K562 (cell line): ENCODE results near the gene WBP1L. TPM values are rescaled to one million over a fixed set of nuclear protein-coding genes. Genes with fewer than 3 reads are reported as not detected.
A peak's percentile ranks its signal among the peaks of the same experiment; 100 is the strongest.

Experiments
- ATAC-seq: fragments of 200-7000 bp; cut with Tn5 transposase; 3 replicates; pipeline ENCODE4 v1.9.1; 2020; ENCODE audit warnings: moderate library complexity
- BruUV-seq: library from RNA; stranded (reverse); fragments of 400-500 nt; replicated peaks from 2 replicates; lab custom pipeline; 2021; lab: Mats Ljungman, UMichigan
- CTCF ChIA-PET: fragments of 300-600 bp; formaldehyde crosslinking; extraction: SDS; loops from one replicate; lab custom pipeline; 2021; ENCODE audit warnings: low intra/inter-chr PET ratio; lab: Yijun Ruan, JAX
- POLR2A ChIA-PET: fragments of 300-600, 350-650 bp; sonication (Branson Sonifier 250); formaldehyde crosslinking; extraction: SDS; loops from one replicate; lab custom pipeline; 2021; ENCODE audit warnings: antibody characterized with exemption, inconsistent platforms; lab: Yijun Ruan, JAX
- DNase-seq, 4 experiments: peaks; one replicate each; pipeline versions ENCODE4 v3.0.0 to v3.0.0-alpha.2; 2011 to 2018; ENCODE audit warnings: low spot score in 3 of 4, mixed read lengths in 3 of 4; ENCODE audit errors: extremely low read depth in 1 of 4
- FAIRE-seq: peaks from 2 replicates; lab custom pipeline; 2011; peaks lifted over from hg19 to GRCh38; lab: Jason Lieb, UNC
- H2AFZ ChIP-seq: 2 replicates; pipeline ENCODE4 v1.6.0; 2011; ENCODE audit warnings: low read depth, low read length, control low read depth, inconsistent platforms
- H3K27ac ChIP-seq: fragments of 200-600 bp; 3 replicates; pipeline ENCODE4 v1.8.0; 2011; ENCODE audit warnings: low read depth, mild to moderate bottlenecking, control low read depth, inconsistent platforms, low read length, moderate library complexity, mixed read lengths; ENCODE audit errors: extremely low read depth
- H3K27me3 ChIP-seq, 2 experiments: fragments of 300-600 bp in 1 of 2; 2 replicates in 1 of 2; 3 replicates in 1 of 2; pipeline versions ENCODE4 v1.6.0 to v1.8.0; 2011; ENCODE audit warnings: inconsistent platforms in 2 of 2, low read length in 2 of 2, mild to moderate bottlenecking in 1 of 2, mixed read lengths in 1 of 2, moderate library complexity in 1 of 2; ENCODE audit not compliant: control insufficient read depth in 2 of 2, insufficient read depth in 2 of 2
- H3K36me3 ChIP-seq: fragments of 300-600 bp; 3 replicates; pipeline ENCODE4 v1.8.0; 2011; ENCODE audit warnings: mild to moderate bottlenecking, low read length, inconsistent platforms; ENCODE audit not compliant: control insufficient read depth, insufficient read depth
- H3K4me1 ChIP-seq, 2 experiments: fragments of 200-600 bp in 1 of 2; replicated peaks in 1 of 2; 2 replicates in 1 of 2; 3 replicates in 1 of 2; pipeline versions ENCODE4 v1.5.1 to v1.8.0; 2011; ENCODE audit warnings: inconsistent platforms in 2 of 2, low read length in 2 of 2, mild to moderate bottlenecking in 1 of 2, mixed read lengths in 1 of 2, moderate library complexity in 1 of 2; ENCODE audit not compliant: control insufficient read depth in 2 of 2, insufficient read depth in 2 of 2
- H3K4me2 ChIP-seq: 2 replicates; pipeline ENCODE4 v1.6.1; 2011; ENCODE audit warnings: low read length, control low read depth, inconsistent platforms, mixed read lengths; ENCODE audit not compliant: insufficient read depth
- H3K4me3 ChIP-seq: fragments of 200-600 bp; sonication (generic), shearing (Covaris generic); 2 replicates; pipeline ENCODE4 v1.5.1; 2016; ENCODE audit warnings: control low read depth, inconsistent platforms
- H3K79me2 ChIP-seq: fragments of 200-600 bp; 3 replicates; pipeline ENCODE4 v1.8.0; 2011; ENCODE audit warnings: low read length, inconsistent platforms; ENCODE audit not compliant: control insufficient read depth, insufficient read depth
- H3K9ac ChIP-seq, 2 experiments: 2 replicates each; pipeline versions ENCODE4 v1.6.0 to v1.6.1; 2011; ENCODE audit warnings: low read depth in 2 of 2, low read length in 2 of 2, control low read depth in 1 of 2, inconsistent platforms in 1 of 2, mild to moderate bottlenecking in 1 of 2, mixed read lengths in 1 of 2; ENCODE audit not compliant: insufficient read depth in 1 of 2
- H3K9me1 ChIP-seq: one replicate; pipeline ENCODE4 v1.6.0; 2011; ENCODE audit warnings: inconsistent platforms, mild to moderate bottlenecking, low read length, moderate library complexity; ENCODE audit not compliant: control insufficient read depth, insufficient read depth
- H3K9me3 ChIP-seq: replicated peaks from 2 replicates; pipeline ENCODE4 v1.5.1; 2011; ENCODE audit warnings: low read depth, low read length, inconsistent platforms; ENCODE audit not compliant: control insufficient read depth, insufficient read depth
- H4K20me1 ChIP-seq: replicated peaks from 2 replicates; pipeline ENCODE4 v1.6.1; 2011; ENCODE audit warnings: low read length, inconsistent platforms, mixed read lengths; ENCODE audit not compliant: control insufficient read depth, insufficient read depth
- CEBPG ChIP-seq, 3 experiments: fragments of 200-800 bp in 1 of 3; sonication (Bioruptor generic) in 1 of 3; sonication (generic) in 1 of 3; formaldehyde crosslinking in 1 of 3; IDR thresholded peaks in 2 of 3; conservative IDR thresholded peaks in 1 of 3; 2 replicates each; pipeline versions ENCODE4 v1.6.1 to v1.8.0; 2016 to 2022; ENCODE audit warnings: missing compliant biosample characterization in 2 of 3, missing genetic modification characterization in 2 of 3, mild to moderate bottlenecking in 1 of 3, missing genetic modification reagents in 1 of 3
- CTBP1 ChIP-seq: fragments of 450-650 bp; IDR thresholded peaks from 2 replicates; pipeline ENCODE4 v1.6.1; 2016; ENCODE audit warnings: borderline replicate concordance
- DPF2 ChIP-seq: fragments of 450-650 bp; IDR thresholded peaks from 2 replicates; pipeline ENCODE4 v1.6.1; 2016
- HDAC2 ChIP-seq: fragments of 450-650 bp; IDR thresholded peaks from 2 replicates; pipeline ENCODE4 v1.6.1; 2016; ENCODE audit warnings: mild to moderate bottlenecking
- HDAC3 ChIP-seq: fragments of 450-650 bp; IDR thresholded peaks from 2 replicates; pipeline ENCODE4 v1.6.1; 2018; ENCODE audit warnings: borderline replicate concordance, mild to moderate bottlenecking, moderate library complexity; ENCODE audit not compliant: partially characterized antibody
- ILF3 ChIP-seq: fragments of 450-650 bp; IDR thresholded peaks from 2 replicates; pipeline ENCODE4 v1.6.1; 2018; ENCODE audit warnings: antibody characterized with exemption, mild to moderate bottlenecking, moderate library complexity, borderline replicate concordance
- JUND ChIP-seq, 2 experiments: IDR thresholded peaks; 2 replicates in 1 of 2; 3 replicates in 1 of 2; pipeline ENCODE4 v1.6.1; 2011; ENCODE audit warnings: borderline replicate concordance in 2 of 2, low read depth in 2 of 2, low read length in 2 of 2, improper control_type of control experiment in 1 of 2, missing biosample characterization in 1 of 2, missing genetic modification characterization in 1 of 2, missing genetic modification reagents in 1 of 2
- L3MBTL2 ChIP-seq: fragments of 450-650 bp; IDR thresholded peaks from 2 replicates; pipeline ENCODE4 v1.6.1; 2016; ENCODE audit warnings: mild to moderate bottlenecking, moderate library complexity
- LEF1 ChIP-seq: fragments of 450-650 bp; IDR thresholded peaks from 2 replicates; pipeline ENCODE4 v1.6.1; 2016; ENCODE audit warnings: mild to moderate bottlenecking
- MAZ ChIP-seq, 2 experiments: fragments of 450-650 bp in 1 of 2; sonication (generic) in 1 of 2; formaldehyde crosslinking; IDR thresholded peaks in 1 of 2; conservative IDR thresholded peaks in 1 of 2; 2 replicates each; pipeline versions ENCODE4 v1.4.0 to v1.5.0; 2020; ENCODE audit warnings: mild to moderate bottlenecking in 1 of 2, missing genetic modification reagents in 1 of 2
- RCOR1 ChIP-seq, 2 experiments: IDR thresholded peaks; 2 replicates each; pipeline ENCODE4 v1.6.1; 2012; ENCODE audit warnings: low read depth in 2 of 2, low read length in 2 of 2, borderline replicate concordance in 1 of 2, improper control_type of control experiment in 1 of 2
- SMARCA4 ChIP-seq: fragments of 450-650 bp; IDR thresholded peaks from 2 replicates; pipeline ENCODE4 v1.6.1; 2016
- SREBF2 ChIP-seq: sonication (generic); formaldehyde crosslinking; IDR thresholded peaks from 2 replicates; pipeline ENCODE4 v1.4.0; 2020; ENCODE audit warnings: mild to moderate bottlenecking, missing genetic modification reagents
- TARDBP ChIP-seq: fragments of 450-650 bp; IDR thresholded peaks from 2 replicates; pipeline ENCODE4 v1.6.1; 2016
- WGBS: fragments of 100-300 bp; shearing (Covaris generic); methylation state at CpG from one replicate; pipeline ENCODE4 v1.1.6; 2016; ENCODE audit warnings: low coverage, mixed read lengths; ENCODE audit not compliant: insufficient coverage; ENCODE audit errors: missing lambda C conversion rate; 5-methylcytosine and 5-hydroxymethylcytosine counted together
- in situ Hi-C: fragments of 300-500 bp; cut with MboI; formaldehyde crosslinking; loops from 4 replicates; pipeline ENCODE4 v1.15.0; 2018; ENCODE audit warnings: inconsistent platforms, mixed read lengths
- intact Hi-C: fragments of 100-400 bp; cut with micrococcal nuclease; formaldehyde crosslinking; loops from 2 replicates; pipeline ENCODE4 v1.14.2; 2022
- polyA plus RNA-seq, 8 experiments: library from polyadenylated mRNA; depleted of rRNA in 4 of 8; stranded (reverse) in 5 of 8; unstranded in 3 of 8; fragments of >200 nt; fragmentation: Nextera tagmentation in 2 of 8; fragmentation: Illumina TruSeq in 1 of 8; extraction: Ambion mirVana in 2 of 8; extraction: Trizol in 1 of 8; gene quantifications; 2 replicates each; pipeline versions ENCODE4 v1.2.1 to v1.2.3, GENCODE V29; 2011 to 2014; ENCODE audit warnings: inconsistent platforms in 1 of 8, missing spikeins in 1 of 8
- total RNA-seq, 7 experiments: library from RNA; depleted of rRNA in 6 of 7; stranded (reverse); fragments of >200 nt in 6 of 7; fragmentation: Illumina TruSeq in 2 of 7; extraction: Trizol in 2 of 7; gene quantifications; 2 replicates each; pipeline versions ENCODE4 v1.2.1 to v1.2.3, GENCODE V29; 2011 to 2021; ENCODE audit warnings: low replicate concordance in 1 of 7
- TF ChIP-seq, protein P1 (sequence below): fragments of 450-650 bp; IDR thresholded peaks from 2 replicates; pipeline ENCODE4 v1.6.1; 2014; ENCODE audit warnings: low read depth, mild to moderate bottlenecking, moderate library complexity, borderline replicate concordance
- TF ChIP-seq, protein P2 (sequence below): fragments of 450-650 bp; IDR thresholded peaks from 2 replicates; pipeline ENCODE4 v1.6.1; 2016; ENCODE audit warnings: low read depth, mild to moderate bottlenecking, moderate library complexity

Gene WBP1L
- total and polyA plus RNA-seq, 9 of the 15 experiments (the other 6 are each of a cell fraction or from before 2014, with no cell fraction given): 3.2 to 14.4 (median 11.3) TPM

DNA sequence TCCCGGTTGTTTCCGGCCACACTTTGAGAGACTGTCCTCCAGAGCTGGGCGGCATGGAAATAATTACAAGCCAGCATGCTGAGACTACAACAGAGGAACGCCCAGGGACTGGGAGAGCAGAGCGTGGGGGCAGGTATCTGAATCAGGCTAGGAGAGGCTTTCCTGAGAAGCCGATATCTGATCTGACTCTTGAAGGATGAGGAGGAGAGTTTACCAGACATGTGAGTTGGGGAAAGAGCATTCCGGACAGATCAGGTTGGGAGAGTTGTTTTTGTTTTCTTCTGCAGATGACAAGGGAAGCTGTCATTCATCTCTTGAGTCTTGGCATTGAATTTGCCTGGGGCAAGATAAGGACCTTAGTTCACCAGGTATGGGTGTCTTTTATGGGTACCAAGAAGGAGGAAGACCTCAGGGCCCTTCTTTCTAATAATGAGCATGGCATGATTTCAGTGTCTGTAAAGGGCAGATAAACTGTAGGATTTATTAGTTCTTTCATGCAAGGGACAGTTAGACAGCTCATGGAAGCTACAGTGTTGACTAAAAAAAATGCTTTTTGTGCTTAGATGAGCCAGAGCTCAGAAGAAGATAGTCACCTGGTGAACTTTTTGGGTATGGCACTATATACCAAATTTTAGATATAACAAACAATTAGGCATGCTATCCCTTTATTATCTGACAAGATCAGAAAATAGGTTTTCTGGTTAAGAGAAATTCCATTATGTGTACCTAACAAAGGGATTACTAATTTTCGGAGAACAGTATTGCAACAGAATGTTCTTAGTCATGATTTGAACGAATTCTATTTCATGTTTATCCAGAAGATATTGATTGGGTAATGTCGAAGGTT lies 36.2 kb downstream of the WBP1L start:
- intact Hi-C loops (loop anchor here (5.0 kb wide), 1 partner anchor 38 kb away; the partner anchor contains the start of gene WBP1L), in situ Hi-C loops (no loop called here)
- Histone ChIP-seq H4K20me1 (no peaks in the 10 kb centered on the region), H3K36me3 (peaks cover 4% of the 10 kb centered on the region; the same call in 1 of the 3 replicates), H3K4me3 (no peak overlapping the region), H3K9me1 (no peaks in the 10 kb centered on the region), H3K79me2 (peaks cover 46% of the 10 kb centered on the region), H3K27me3 (no peaks in the 10 kb centered on the region), H3K4me1 (peaks cover 52 to 71% of the 10 kb centered on the region in 2 experiments), H3K9me3 (no peaks in the 10 kb centered on the region), H3K27ac (peak overlapping the region; percentile 12; the same call in 1 of the 3 replicates), H3K4me2 (peak overlapping the region; percentile 14; the same call in 1 of the 2 replicates), H2AFZ (no peak overlapping the region), H3K9ac (no peak overlapping the region; a peak in 1 of 4 replicates)
- 23% methylated on average over 10 of the region's 10 CpGs for WGBS
- CTCF ChIA-PET: no interaction called here
- ATAC-seq (peak; percentile 34), DNase-seq (peak; percentile 26 to 73 (median 48)), FAIRE-seq (peak; percentile 82)
- POLR2A ChIA-PET: interaction anchor here (0.7 to 1.2 kb wide), 3 partner anchors 10 to 49 kb away, joined by 4 read pairs; no protein-coding TSS in a partner anchor
- BruUV-seq: no TSS peak
- TF ChIP-seq CEBPG (CRISPR knock-in tag; IDR thresholded peaks at IDR 0.05): no peak
- TF ChIP-seq CEBPG (tag; conservative IDR thresholded peaks at IDR 0.05 in 1 of 2, IDR thresholded peaks at IDR 0.05 in 1 of 2): peak in 1 of 2 experiments; percentile 28; a peak in 1 of 4 replicates
- TF ChIP-seq HDAC3: no peak
- no peak for TF ChIP-seq JUND (IDR thresholded peaks at IDR 0.05; ENCODE audit: borderline replicate concordance, low read depth, low read length)
- TF ChIP-seq JUND (tag; IDR thresholded peaks at IDR 0.05; ENCODE audit: borderline replicate concordance, low read depth, low read length): peak; percentile 10; the same call in 1 of the 3 replicates
- TF ChIP-seq, protein P1, sequence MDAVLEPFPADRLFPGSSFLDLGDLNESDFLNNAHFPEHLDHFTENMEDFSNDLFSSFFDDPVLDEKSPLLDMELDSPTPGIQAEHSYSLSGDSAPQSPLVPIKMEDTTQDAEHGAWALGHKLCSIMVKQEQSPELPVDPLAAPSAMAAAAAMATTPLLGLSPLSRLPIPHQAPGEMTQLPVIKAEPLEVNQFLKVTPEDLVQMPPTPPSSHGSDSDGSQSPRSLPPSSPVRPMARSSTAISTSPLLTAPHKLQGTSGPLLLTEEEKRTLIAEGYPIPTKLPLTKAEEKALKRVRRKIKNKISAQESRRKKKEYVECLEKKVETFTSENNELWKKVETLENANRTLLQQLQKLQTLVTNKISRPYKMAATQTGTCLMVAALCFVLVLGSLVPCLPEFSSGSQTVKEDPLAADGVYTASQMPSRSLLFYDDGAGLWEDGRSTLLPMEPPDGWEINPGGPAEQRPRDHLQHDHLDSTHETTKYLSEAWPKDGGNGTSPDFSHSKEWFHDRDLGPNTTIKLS: no peak
- TF ChIP-seq CTBP1: peak; percentile 86
- TF ChIP-seq RCOR1 (IDR thresholded peaks at IDR 0.05; ENCODE audit: borderline replicate concordance in 1 of 2, low read depth in 2 of 2, low read length in 2 of 2): peak in 1 of 2 experiments; percentile 60; a peak in 2 of 4 replicates
- no peak for TF ChIP-seq TARDBP
- 0 out of 4 replicates have a peak, but pooled peaks of 1 of the 2 experiments have one; percentile 22 for TF ChIP-seq MAZ (CRISPR knock-in tag; conservative IDR thresholded peaks at IDR 0.05 in 1 of 2, IDR thresholded peaks at IDR 0.05 in 1 of 2)
- TF ChIP-seq, protein P2, sequence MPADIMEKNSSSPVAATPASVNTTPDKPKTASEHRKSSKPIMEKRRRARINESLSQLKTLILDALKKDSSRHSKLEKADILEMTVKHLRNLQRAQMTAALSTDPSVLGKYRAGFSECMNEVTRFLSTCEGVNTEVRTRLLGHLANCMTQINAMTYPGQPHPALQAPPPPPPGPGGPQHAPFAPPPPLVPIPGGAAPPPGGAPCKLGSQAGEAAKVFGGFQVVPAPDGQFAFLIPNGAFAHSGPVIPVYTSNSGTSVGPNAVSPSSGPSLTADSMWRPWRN: no peak
- TF ChIP-seq HDAC2: no peak
- peak; percentile 58; the same call in 1 of the 2 replicates for TF ChIP-seq LEF1
- 0 out of 2 replicates have a peak, but pooled peaks have one; percentile 8 for TF ChIP-seq L3MBTL2
- TF ChIP-seq SREBF2 (CRISPR knock-in tag): no peak
- no peak for TF ChIP-seq ILF3
- TF ChIP-seq DPF2: peak; percentile 45; the same call in 1 of the 2 replicates
- TF ChIP-seq SMARCA4: 0 out of 2 replicates have a peak, but pooled peaks have one; percentile 16
